Activated T-cell treated with anti-CD3 and anti-CD28 coated beads, Interleukin-2, amount 50 U/mL, for 1 hour (primary cell): Measurements from ENCODE around the gene AK9.
"Not testable (repeated sequence)": the region's sequence is repeated elsewhere in the genome, so short reads cannot be mapped to it uniquely, and the experiment has no call there.

Experiments used
- DNase-seq: peaks from one replicate; pipeline ENCODE4 v3.0.0-alpha.2; 2020

Gene AK9

DNA sequence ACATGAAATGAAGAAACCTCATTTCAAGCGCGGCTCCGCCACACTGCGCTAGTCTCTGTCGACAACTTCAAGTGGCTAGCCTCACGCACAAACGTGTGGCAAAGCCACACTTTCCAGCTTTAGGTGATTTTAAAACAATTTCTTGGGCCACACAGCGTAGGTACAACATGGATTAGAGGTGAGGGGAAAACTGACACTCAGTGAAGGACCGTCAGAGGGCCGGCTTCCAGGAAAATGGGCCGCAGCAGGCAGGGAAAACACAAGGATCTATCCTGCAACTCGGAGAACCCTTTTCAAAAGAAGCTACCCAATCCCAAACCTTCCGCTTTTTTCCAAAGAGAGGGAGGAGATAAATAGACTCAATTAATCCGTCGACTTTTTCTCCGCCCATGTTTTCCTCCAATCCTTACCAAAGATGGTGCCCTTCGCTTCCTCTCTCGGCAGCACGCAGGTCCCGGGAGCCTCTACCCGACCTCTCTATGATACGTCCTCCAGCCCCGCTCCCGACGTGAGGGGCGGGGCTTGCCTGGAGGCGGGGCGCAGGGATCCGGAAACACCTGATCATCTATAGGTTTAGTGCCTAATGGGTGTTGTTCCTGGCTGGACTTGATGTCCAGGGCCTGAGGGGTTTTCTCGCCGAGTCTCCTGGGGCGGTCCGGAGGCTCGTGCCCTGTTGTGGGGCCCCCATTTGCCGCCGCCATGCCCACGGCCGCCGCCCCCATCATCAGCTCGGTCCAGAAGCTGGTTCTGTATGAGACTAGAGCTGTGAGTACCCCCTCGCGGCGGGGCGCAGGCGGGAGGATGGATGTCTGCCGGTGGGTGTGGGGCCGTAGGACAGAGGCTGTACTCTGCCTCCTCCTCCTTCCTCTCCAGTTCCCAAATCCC is at the start of gene AK9, which contains the start of gene FIG4:
Gene AK9, minus strand, starts transcription at position 466 of the 885 bp plus-strand sequence. CDS start 15,457 bp downstream, outside the sequence.
Gene FIG4, plus strand, starts transcription at position 560 of the 885 bp plus-strand sequence. Its CDS starts 140 bp downstream, at position 700.
- DNase-seq, result peak; percentile 91

DNA sequence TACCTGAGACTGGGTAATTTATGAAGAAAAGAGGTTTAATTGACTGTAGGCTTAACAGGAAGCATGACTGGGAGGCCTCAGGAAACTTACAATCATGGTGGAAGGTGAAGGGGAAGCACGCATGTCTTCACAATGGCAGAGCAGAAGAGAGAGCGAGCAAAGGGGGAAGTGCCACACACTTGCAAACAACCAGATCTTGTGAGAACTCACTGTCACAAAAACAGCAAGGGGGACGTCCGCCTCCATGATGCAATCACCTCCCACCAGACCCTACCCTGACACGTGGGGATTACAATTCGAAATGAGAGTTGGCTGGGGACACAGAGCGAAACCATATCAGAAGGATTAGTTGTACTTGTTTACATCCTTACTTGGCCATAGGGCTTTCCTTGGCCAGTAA is 49.8 kb upstream of the AK9 start:
- DNase-seq, result no peak

DNA sequence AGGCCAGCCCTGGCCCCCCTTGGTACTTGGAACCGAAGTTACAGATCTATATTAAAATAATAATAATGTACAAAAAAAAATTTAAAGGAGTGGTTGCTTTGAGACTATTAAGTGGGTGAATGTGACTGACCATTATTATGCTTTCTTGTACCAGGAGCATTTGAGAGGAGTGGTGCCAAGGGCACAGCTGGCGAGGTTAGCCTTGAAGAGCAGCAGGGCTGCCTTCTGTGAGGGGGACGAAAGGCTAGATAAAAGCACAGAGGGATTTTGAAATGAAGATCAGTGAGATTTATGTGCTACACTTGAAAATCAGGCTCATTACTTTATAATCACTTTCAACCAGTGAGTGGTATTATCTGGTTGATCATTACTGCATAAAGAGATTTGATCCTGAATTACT is 48.7 kb upstream of the AK9 start:
- no peak for DNase-seq

DNA sequence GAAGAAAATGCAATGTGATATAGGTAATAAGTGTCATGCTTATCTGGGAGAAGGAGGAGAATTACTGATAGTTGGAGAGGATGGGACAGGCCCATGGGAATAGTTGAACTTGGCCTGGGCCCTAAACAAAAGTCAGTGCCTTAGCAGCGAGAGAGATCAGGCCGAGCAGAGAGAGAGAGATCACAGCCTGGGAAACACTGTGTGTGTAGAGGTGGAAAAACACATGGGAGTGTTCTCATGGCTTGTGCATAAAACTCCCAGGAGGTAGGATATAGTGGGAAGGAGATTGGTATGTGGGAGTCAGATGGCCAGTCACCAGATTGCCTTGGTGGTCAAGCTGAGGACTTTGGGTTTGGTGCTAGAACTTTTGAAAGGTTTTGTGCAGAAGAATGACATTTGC is 47.7 kb upstream of the AK9 start:
- DNase-seq, result no peak

DNA sequence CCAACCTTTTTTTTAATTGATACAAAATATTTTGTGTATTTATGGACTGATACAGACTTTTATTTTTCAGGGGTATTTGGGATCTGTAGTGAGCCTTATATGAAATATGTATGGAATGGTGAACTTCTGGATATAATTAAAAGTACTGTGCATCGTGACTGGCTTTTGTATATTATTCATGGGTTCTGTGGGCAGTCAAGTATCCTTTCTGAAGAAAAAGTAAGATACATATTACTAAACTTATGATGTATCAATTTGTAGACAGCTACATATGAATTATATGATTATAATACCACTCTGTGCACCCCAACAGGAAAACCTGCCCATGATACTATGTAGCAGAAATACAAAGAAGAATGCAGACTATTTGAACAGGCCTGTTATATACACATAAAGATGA is 47.3 kb upstream of the AK9 start:
- no peak for DNase-seq

DNA sequence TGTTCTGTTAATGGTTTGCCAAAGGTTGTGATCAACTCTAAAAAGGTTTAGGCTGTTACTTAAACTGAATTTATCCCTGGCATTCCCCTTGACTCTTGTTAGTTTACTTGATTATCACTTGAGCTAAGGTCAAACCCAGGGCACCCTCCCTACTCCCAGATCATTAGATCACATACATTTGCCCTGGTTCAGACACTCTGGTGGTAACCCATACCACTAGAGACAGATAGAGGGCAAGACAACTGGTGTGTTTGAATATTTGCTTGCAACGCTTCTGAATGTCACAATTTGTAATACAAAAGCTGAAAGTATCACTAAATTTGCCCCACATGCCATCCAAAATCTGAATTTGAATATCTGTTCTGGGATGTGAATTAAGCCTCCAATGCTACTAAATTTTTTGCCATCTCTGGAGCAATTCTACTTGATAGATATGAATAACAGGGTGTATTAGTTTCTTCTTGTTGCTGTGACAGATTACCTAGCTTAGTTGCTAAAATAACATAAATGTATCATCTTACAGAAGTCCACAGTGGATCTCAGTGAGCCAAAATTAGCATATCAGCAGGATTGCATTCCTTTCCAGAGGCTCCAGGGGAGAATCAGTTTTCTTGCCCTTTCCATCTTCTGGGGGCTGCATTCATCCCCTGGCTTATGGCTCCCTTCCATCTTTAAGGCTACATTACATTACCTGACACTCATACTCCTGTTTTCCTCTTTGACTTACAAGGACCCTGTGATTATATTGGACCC is 45.4 kb upstream of the AK9 start:
- DNase-seq, result no peak

DNA sequence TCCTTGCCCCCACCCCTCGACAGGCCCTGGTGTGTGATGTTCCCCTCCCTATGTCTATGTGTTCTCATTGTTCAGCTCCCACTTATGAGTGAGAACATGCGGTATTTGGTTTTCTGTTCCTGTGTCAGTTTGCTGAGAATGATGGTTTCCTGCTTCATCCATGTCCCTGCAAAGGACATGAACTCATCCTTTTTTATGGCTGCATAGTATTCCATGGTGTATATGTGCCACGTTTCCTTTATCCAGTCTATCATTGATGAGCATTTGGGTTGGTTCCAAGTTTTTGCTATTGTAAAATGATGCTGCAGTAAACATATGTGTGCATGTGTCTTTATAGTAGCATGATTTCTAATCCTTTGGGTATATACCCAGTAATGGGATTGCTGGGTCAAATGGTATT is 34.2 kb upstream of the AK9 start:
- DNase-seq, result not testable (repeated sequence)

DNA sequence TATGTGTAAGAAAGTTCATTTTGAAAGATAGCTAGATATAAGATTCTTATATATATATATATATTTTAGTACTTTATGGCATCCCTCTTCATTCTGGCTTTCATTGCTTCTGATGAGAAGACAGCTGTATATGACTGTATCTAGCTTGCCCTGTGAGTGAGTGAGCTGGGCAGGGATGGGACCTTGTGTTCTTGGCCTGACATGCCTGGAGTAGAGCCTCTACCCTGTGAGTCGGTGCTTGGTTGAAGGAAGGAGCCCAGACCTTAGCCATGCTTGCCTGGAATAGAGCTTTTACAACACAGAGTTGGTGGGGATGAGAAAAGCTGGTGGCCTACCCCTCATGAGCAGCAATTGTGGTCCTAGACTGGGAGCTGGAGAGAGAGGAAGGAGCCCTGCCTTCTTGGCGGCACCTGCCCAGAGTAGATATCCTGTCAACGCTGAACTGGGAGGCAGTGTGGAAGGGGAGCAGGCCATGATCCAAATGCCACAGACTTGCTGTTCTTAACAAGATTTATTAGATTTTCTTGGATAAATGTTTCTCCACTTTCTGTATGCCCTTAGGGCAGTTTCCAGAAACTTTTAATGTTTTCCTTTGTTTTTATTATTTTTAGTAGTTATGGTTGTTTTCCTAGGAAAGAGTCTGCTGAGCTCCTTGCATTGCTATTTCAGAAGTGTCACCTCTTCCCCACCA is 31.7 kb upstream of the AK9 start:
- DNase-seq, result no peak

DNA sequence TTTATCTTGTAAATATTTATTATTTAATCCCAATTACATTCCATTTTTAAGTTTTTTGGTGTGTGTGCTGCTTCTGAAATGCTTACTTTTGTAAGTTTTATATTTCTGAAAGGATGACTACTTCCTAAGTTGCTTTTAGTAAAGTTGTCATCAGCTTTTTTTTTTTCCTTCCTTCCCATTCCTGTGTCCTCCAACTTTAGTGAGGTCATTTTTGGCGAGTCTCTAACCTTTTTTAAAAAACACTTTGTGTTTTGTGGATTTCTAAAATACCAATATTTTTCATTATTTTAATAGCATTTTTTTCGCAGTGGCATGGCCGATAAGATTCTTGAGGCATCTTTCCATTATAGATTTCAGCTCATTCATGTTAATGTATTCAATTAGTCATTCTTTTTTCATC is 31.0 kb upstream of the AK9 start:
- DNase-seq, result no peak

DNA sequence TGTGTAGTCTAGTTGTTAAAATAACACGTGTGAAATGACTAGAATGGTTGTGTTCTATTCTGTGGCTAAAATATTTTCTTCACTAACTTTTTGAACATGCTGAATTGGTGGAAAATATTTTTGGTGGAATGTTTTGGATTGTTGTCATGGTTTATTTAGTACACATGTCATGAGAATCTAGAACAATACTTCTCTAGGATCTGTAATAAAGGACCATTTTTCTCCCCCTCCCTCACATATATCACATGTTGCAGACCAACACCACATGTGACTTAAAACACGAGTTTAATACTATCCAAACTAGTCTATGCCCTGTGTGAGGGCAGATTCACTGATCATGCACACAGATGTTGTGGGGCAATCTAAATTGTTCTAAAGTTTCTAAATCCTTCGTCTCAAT is 29.3 kb upstream of the AK9 start:
- DNase-seq, result no peak

DNA sequence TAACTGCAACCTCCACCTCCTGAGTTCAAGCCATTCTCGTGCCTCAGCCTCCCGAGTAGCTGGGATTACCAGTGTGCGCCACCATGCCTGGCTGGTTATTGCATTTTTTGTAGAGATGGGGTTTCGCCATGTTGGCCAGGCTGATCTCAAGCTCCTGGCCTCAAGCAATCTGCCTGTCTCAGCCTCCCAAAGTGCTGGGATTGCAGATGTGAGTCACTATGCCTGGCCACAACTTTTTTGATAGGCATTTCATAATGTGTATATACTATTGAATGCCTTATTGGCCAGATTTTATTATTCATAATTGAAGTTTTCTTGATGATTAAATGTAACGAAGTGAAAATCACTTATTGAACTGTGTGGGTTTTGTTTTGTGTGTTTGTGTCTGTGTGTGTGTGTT is 28.0 kb upstream of the AK9 start:
- no peak for DNase-seq

DNA sequence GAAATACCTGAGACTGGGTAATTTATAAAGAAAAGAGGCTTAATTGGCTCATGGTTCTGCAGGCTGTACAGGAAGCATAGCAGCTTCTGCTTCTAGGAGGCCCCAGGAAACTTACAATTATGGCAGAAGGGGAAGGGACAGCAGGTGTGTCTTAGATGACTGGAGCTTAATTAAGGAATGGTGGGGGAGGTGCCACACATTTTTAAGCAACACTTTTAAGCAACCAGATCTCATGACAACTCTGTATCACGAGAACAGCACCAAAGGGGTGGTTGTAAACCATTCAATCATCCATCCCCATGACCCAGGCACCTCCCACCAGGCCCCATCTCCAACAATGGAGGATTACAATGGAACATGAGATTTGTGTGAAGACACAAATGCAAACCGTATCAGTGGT is 27.0 kb upstream of the AK9 start:
- no peak for DNase-seq

DNA sequence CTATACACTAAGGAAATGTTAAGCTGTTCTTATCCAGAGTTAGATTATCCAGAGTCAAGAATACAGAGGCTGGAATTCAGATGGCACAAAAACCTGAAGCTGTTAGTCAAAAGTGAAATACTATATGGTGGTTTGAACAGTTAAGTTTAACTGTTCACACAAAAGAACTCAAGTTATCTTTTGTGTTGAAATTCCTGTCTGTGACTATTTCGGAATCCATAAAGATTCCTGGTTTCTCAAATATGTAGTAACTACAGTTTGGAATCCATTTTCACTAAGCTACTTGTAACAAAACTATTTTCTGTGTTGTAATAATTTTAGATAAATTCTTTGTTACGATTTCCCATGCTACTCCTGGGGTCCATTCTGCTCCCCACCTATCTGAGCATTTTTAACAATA is 24.6 kb upstream of the AK9 start:
- no peak for DNase-seq

DNA sequence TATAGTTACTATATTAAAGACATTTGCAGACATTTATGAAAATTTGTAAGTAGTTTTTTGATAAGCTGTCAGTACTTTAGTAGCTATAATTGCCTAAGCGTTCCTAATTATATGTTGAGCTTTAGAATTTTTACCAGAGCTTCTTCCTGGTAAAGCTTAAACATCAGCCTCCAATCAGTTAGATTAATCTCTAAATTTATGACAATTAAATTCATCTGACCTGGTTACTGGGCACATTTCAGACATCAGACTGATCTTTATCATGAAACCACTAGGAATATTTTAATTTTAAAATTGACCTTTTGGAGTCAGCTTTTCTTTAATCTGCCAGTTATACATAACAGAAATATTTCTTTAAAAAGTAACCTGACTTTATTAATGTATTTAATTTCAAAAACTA is 23.6 kb upstream of the AK9 start:
- DNase-seq, result no peak

DNA sequence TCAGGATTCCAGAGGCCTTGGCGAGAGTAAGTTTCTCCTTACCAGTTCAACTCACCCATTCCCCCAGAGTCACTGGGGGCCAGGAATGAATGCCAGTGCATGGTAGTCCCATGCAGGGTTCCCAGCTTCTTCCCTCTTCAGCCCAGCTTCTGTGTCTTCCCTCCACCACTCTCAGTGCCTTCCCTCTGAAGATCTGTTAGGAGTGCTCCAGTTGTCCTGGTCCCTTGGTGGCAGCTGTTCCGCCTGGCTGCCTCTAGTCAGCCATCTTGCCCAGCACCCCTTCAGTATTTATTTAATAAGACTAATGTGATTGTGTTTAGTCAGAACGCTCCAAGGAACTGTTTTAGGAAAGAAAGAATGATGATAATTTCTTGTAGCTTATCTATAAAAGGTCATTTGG is 23.2 kb upstream of the AK9 start:
- DNase-seq, result no peak

DNA sequence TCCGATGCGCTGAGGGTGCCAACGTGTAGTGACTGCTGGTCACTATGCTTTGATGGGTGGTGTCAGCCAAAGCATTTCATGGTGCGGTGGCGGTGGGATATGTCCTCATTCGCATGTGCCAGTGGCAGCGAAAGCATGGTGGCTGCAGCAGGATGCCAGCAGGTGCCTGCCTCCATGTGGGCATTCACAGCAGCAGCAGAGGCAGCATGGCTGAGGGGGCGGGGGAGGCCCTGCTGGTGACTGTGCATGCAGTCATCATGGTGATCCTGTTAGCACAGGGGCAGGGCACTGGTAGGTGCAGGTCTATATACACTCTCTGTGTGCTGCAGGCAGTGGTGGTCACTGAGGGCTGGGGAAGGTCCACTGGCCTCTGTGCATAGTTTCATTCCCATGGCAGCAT is 22.1 kb upstream of the AK9 start:
- DNase-seq, result no peak

DNA sequence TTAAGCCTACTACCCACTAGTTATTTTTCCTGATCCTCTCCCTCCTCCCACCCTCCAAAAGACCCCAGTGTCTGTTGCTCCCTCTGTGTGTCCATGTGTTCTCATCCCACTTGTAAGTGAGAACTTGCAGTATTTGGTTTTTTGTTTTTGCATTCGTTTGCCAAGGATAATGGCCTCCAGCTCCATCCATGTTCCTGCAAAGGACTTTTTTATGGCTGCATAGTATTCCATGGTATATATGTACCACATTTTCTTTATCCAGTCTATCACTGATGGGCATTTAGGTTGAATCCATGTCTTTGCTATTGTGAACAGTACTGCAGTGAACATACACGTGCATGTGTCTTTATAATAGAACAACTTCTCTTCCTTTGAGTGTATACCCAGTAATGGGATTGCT is 17.1 kb upstream of the AK9 start:
- not testable (repeated sequence) for DNase-seq

DNA sequence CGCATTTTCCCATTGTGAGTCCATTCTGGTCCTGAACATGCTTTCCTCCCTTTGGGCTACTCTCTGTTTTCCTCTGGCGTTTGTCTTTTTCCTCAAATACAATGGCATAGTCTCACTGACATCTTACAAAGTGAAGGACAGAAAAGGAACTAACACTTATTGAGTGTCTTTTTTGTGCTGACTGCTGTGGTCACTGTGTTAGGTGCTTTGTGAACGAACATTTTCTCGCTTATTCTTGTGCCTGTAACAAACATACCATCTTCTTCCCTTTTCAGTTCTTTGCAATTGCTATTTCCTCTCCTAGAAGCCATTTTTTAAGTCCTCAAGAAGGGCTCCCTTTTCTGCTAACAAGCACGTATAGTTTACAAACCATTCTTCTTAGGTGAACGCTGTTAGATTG is 15.5 kb upstream of the AK9 start:
- no peak for DNase-seq

DNA sequence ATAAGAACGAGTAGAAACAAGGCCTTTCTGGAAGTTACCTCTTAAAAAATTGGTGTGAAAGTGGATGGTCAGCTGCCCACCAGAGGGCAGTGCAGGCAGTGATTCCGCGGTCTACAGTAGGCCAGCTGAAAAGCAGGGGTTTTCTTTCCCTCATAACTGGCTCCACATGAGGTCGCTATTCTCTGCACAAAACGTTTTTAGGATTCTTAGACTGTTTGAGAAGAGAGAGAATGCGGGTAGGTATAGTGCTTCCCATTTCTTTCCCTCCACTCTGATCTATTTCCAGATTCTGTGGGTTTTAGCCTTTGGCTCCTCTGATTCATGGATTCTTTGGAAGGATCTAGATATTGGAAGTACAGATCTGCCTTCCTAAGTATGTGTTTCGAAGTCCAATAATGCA is 14.3 kb upstream of the AK9 start:
- peak; percentile 73 for DNase-seq

DNA sequence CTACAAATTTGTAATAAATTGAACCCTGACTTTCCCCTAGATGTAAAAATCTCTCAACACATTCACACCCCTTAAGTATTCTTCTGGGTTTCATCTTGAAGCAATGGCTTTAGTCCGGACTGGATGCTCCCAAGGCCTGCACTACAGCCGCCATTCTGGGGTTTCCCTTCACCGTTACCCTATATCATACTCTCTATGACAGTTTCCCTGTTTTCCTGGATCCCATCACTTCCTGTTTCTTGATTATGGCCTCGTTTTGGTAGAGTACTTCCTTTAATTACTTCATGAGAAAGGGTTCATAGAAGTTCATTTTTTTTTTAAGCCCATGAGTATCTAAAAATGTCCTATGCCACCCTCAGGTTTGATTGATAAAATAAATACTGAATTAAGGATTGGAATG is 11.8 kb upstream of the AK9 start:
- DNase-seq, result no peak

DNA sequence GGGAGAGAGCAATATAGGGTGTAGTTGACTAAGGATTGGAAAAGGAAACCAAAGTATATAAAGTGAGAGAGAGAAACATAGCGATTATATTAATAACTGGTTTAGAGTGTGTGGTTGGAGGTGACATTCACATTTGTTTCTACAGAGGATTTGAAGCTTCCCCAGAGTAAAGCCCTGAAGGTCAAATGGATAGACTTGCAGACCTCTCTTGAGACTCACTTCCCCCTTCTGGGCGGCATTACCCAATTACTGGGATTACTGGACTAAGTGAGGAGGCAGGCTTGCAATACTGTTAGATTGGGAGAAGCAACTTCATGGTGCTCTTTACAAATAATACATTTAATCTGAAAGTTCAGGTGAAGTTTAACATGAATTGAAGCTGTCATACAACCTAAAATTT is 10.8 kb upstream of the AK9 start:
- no peak for DNase-seq

DNA sequence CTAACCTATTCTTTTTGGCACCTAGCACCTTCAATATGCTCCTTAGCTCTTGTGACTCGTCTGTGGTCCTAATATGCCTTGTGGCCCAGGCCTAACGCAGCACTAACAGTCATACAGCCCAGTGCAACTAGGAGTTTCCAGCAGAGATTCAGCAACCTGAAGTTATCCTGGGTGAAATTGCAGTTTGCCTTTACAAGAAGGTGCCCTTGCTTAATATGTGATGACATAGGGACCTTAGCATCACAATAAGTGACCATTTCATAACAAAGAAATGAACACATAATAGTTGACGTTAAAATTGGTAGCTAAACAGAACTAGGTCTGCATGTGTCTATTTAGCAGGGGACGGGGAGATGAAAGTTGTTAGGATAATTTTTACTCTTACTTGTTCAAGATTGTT is 10.2 kb upstream of the AK9 start:
- no peak for DNase-seq

DNA sequence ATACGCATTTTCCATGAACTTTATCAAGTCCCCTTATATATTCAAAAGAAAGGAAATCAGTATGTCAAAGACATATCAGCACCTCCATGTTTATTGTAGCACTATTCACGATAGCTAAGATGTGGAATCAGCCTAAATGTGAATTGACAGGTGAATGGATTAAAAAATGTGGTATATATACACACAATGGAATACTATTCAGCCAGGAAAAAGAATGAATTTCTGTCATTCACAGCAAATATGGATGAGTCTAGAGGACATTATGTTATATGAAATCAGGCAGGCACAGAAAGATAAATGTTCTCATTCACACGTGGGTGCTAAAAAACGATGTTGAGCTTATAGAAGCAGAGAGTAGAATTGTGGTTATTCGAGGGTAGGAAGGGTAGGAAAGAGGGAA is 5.4 kb upstream of the AK9 start:
- no peak for DNase-seq

DNA sequence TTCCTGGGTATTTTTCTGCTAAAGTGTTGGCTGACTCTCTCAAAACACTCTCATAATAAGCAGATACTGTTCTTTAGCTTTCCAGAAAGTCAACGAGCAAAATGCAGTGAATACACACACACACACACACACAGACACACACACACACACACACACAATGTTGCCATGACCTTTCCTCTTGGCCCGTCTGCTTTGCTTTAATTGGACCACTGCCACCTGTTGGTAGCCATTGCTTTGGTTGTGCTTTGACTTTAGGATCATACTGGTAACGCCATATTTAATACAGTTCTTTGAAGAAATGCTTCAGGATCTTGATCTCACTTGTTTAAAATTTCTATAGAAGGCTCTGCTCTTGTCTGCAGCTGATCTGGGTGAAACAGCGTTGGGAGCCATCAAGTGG is 4.5 kb upstream of the AK9 start:
- DNase-seq, result no peak
